Mesenteric fat pad (tissue), 1 donor: ENCODE measurements around the gene C18orf63. TPM values are rescaled to one million over a fixed set of nuclear protein-coding genes. Genes with fewer than 3 reads are reported as not detected.

ENCODE experiments used
- DNase-seq: peaks from one replicate; pipeline ENCODE4 v3.0.0-alpha.2; 2020; ENCODE audit warnings: low spot score
- total RNA-seq: library from RNA; stranded (reverse); fragmentation: NEBNext Ultra II Directional; extraction: Animal tissue kit (Norgen Biotek cat#: 25700); gene quantifications from one replicate; pipeline ENCODE4 v1.2.1, GENCODE V29; 2021
- donor health status: DM: yes; HTN: yes; CAD: no.

Gene C18orf63
- total RNA-seq, 1 donor from 2014 or later = not detected

DNA sequence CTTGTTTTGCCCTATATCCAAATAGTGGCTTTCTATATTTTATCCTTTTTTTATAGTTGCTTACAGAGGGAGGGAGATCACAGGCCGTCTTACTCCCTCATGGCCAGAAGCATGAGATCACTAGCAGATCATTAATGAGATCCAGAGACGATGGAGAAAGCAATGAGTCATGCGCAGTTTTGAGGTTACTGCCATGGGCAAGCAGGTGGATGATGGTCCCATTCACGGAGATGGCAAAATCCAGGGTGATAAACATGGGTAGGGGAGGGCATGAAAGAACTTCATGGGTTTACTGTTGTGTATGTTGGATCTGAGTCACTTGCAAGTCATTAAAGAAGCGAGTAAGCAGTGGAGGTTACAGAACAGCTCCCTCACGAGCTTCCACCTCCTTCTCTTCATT is 60.4 kb downstream of the C18orf63 start:
- DNase-seq = no peak

DNA sequence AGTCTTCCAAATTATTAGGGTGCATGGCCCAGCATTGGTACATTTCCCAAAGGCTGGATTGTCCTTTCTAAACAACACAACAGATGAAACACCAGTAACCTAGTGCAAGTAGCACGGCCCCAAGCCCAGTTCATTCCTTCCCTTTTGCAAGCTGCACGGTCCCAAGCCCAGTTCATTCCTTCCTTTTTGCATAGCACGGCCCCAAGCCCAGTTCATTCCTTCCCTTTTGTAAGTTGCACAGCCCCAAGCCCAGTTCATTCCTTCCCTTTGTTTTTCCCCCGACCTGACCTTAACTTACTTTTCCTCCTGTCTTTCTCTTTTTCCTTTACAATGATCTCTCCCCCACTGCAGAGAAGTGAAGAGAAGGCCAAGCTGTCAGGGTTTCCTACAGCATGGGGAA is 60.9 kb downstream of the C18orf63 start:
- no peak for DNase-seq

DNA sequence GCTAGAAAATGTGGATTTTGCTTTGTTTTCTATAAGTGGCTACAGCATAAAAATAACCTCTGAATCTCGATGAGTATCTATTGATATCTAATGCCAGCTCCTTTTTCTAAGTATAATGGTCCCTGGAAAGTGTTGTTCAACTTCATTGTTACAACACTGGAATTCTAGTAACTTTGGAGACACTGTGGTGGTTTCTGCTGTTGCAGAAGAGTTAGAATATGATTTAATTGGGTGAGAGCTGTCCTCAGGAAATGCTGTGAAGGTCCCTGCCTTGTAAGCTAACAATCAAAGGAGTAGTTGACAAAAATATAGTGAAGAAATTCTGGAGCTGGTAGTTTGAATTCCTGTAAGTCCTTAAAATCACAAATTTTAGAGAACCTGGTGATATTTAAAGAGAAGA is 62.1 kb downstream of the C18orf63 start:
- no peak for DNase-seq

DNA sequence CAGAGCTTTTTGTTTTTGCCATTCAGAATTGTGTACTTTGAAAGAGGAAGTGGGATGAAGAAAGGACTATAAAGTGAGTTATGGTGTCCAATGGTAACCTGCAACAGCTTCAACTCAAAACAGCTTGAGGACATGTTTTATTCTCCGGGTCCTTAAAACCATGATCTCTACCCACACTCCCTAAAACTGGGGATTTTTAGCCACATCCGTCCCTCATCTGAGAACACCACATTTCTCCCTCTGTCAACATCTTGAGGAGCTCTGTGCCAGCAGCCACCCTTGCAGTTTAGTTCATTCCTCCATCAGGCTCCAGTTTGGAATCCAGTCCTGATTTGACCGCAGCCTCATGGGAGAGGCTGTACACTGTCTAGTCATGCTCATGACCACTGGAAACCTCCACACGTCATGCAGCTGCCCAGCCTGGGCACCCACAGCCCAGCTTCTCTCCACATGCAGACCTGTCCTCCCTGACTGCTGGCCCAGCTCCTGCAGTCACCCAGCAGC is 62.6 kb downstream of the C18orf63 start:
- DNase-seq = no peak

DNA sequence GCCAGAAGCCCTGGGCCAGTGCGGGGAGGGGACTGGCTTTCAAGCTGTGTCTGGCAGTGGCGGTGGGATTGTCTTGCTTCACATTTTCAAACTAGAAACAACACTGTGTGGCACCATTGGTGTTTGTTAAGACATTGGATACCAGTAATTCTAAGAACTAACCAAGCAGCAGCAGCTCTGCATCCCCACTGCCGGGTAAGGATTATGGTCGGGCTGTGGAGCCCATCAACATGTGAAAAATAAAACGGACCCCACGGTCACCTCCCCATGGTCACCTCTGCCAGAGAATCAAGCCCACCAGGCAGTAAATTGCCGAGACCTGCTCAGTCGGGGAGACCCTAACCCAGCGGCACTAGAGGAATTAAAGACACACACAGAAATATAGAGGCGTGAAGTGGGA is 65.3 kb downstream of the C18orf63 start:
- DNase-seq = no peak

DNA sequence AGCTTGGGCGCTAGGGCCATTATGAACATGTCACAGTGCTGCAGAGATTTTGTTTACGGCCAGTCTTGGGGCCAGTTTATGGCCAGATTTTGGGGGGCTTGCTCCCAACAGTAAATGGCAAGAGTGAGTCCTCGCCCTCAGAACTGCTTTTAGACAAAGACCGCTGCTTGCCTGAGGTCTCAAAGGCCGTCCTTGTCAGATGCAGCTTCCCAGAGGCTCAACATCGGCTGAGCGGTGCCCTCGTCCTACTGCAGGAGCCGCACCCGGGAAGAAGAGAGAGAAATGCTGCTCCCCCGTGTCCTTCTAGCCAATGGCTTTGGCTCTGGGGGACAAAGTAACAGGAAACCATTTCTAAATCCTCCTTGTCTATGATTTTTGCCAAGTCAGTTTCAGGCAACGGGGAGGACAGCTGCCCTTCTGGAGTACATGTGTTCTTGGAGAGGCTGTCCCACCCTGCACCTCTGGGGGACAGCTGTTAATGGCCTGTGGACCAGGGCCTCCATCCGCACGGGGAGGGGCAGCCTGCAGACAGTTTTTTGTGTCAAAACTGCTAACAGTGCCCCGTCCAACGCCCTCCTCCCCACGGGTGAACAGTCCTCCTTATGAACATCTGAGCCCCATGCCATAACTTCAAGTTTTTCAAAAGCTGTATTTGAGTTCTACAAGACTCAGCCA is 66.1 kb downstream of the C18orf63 start:
- DNase-seq = no peak

DNA sequence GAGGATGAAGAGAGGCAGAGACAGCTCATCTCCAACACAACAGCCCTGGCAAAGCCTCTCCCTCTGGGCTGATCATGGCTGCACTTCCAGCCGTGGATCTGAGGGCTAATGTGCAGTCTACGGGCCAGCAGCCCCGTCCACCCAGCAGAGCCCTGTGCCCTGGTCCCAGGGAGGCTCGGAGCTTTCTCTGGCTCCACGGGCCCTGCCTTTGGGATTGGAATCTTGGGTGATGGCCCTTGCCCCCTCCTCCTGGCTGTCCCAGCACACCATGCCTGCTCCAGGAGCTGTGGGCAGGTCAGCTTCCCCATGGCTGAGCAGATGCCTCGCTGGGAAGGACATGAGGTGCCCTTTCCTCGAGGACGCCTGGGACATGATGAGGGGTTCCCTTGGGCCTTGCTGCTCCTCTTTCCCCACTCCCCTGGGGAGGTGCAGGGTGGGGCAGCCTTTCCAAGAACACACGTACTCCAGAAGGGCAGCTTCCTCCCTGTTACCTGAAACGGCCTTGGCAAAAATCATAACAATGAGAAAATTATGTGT is 66.9 kb downstream of the C18orf63 start:
- no peak for DNase-seq

DNA sequence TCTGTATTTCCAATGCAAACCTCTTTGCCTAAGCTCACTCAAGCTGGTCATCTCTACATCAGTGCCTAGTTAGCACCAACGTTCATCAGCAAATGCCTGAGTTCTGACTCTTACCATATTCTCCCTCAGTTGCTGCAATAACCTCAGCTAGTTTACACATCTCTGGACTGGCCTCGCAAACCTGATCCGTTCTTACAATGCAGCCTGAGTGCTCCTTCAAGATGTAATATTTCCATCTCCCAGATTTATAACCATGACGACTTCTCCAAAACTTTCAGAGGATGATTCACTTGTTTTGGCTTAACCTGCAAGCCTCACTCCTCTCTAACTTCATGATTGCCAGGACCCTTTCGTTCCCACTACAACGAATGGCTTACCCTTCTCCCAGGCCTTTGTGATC is 71.7 kb downstream of the C18orf63 start:
- DNase-seq = no peak

DNA sequence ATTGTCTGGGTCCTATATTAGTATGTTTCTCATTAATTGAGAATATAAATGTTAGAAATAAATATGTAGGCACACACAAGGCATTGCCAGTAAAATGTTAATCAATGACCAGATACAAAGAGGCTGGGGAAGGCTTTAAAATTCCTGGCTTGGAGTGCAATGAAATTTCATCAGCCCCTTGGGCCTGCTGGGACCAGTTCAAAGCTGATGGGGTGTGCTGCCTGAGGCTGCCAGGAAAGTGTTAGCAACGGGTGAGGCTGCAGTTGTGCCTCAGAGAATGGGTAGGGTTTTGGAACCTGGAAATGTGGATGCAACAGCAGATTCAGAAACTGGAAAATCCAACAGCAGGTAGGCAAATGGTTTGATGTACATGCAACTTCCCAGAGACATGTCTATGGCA is 72.6 kb downstream of the C18orf63 start:
- DNase-seq = no peak

DNA sequence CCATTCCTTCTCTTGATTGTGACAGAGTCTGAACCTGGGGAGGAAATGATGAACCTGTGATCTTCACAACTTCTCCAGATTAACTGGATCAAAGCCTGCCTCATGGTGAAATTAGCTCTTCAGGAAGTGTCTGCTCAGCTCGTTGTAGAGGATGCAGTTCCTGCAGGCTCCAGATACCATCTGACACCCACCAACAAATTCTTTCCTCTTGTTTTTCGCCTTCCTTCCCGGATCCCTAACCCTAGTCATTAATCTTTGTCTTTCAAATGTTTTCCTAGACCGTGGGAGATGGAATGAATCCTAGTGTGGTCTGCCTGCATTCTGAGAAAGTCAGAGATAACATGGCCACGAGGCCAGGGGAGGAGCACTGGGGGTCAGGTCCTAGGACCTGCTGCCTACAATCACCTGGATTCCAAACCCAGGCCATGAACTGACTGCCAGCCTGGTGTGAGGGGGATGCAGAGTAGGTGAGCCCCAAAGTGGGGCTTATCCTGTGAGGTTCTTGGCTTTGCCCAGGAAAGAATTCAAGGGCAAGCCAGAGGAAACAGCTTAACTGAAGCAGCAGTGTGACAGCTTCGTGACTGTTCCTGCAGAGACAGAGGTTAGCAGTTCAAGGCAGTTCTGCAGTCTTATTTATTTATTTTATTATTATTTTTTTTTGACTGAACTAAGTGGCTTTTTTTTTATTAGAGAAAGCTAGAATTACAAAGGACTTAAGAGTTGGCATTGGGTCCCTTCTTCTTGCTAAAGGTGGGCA is 73.7 kb downstream of the C18orf63 start:
- no peak for DNase-seq

DNA sequence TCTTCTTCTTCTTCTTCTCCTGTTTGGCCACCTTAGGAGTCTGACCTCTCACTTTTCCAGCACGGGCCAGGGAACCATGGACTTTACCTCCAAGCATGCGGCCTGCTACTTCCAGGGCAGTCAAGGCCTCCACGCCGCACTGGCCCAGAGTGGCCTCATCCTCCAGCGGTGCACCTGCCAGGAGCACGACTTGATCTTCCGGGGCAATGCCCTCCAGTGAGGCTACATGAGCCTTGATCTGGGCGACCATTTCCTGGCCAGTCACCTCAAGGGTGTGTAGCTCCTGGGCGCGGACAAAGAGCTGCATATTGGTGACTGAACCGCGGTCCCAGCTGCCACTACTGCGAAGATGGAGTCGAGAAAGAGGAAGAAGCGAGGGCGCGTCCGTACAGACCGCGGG is 74.4 kb downstream of the C18orf63 start:
- no peak for DNase-seq

DNA sequence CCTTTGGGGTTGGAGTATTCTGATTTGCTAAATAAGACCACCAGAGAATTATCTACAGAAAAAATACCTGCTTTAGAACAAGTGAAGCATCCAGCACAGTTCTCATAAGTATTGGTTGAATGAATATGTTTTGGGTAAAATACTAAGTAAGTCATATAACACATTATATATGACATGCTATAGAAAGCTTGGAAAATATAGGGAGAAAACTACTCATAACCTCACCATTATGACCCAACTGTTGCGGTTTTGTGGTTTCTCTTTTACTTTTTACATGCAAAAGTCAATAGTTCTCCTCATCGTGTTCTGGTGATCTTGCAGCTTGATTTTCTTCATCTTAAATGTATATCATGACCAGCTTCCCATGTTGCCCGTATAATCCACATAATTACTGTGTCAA is 75.3 kb downstream of the C18orf63 start:
- DNase-seq = no peak

DNA sequence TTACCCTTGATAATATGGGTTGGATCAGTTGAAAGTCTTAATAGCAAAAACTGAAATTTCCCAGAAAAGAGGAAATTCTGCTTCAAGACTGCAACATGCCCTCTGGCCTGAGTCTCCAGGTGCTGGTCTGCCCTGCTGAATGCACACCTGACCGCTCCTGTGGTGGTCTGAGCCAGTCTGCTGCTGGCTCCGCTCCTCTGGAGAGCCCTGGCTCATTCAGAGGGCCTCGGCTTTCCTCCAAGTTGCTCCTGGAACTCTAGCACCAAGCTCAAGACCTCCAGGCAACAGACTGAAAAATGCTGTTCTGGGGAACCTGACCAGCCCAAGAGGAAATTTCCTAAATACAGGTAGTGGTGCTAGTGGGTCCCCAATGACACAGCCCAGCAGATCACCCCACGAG is 76.7 kb downstream of the C18orf63 start:
- DNase-seq = no peak

DNA sequence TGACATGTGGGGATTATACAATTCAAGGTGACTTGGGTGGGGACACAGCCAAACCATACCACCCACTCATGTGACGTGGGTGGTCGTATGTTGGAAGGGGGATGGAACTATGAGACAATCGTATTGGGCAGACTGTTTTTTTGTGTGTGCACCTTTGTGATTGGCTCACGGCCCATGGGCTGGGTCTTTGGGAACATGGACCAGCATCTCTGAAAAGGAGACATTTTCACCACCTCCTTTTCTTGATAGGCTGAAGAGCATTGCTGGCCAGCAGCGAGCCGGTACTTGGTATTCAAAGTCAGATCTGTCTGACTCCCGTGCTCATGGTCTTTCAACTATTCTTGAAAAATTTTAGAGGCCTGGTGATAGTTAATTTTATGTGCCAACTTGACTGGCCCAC is 79.4 kb downstream of the C18orf63 start:
- DNase-seq = no peak

DNA sequence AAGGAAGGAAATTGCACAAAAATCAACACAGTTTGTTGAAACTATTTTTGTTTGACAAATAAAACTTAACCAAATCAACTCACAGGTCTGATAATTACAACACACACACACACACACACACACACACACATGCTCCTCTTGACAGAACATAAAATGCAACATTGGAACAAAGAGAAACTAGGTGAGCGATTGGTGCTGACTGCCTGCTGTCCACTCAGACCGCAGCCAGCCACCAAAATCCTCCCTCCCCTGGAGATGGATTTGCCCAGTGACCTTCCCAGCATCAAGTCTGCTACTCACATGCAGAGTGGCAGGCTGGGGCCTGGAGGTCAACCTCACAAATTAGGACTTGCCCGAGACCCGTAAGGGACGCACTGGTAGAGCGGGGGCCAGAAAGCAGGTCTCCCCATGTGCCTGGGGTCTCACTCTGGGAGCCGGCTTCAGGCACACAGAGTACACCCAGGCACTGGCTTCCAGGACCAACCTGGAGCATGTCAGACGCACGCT is 80.1 kb downstream of the C18orf63 start:
- no peak for DNase-seq

DNA sequence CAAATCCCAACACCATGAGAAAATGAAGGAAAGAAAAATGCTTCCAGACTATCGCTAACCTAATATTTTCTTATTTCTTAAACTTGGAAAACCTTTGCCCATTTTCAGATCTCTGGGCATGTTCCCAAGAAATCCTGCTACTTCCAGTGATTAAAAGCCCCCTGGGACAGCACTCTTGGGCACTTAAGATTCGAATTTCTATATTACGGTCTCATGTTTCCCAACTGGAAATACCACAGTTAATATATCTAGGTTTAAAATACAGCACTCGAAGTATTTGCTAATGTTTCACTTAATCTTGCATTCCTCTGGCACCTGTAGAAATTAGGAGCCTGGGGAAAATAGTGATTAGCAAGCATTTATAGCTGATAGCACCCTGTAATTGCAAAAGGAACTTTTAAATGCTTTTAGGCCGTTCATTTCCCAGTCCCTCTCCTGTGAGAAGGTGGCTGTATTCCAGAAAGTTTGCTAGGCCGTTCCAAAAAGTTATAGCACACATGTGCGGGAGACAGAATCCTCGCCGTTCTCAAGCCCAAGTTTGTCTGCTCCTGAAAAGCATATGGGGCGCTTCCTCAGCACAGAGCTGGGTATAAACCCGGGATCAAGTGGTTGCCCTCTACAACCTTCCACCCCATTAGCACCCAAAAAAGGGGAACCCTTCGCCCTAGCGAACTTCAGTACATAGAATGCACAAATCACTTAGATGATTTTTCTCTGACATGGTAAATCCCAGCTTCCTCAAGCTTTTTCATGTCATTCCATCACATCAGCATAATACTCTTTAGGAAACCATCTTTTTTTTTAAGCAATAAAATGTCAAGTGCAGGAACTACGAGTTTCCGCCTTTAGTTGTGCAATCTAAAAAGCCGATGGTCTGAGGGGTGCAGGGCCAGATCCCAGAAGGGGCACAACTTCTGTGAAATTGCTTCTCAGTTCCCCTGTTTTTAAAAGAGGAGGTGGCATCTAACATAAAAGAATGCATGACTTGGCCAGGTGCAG is 80.8 kb downstream of the C18orf63 start:
- DNase-seq = no peak

DNA sequence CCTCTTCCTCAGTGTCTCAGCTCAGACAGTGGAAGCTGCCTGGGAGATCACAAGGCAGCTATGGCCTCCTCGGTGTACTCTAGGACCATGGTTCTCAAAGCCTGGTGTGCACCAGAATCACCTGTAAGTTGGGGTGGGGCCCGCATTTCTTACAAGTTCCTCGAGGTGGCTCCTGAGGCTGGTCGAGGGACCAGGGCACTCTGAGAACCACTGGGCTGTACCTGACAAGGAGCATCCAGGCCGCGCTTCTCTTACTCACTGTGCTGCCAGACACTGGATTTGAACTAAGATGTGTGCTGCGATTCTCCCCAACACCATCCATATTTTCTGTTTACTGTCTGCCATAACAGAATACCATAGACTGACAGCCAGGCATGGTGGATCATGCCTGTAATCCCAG is 81.9 kb downstream of the C18orf63 start:
- DNase-seq = no peak

DNA sequence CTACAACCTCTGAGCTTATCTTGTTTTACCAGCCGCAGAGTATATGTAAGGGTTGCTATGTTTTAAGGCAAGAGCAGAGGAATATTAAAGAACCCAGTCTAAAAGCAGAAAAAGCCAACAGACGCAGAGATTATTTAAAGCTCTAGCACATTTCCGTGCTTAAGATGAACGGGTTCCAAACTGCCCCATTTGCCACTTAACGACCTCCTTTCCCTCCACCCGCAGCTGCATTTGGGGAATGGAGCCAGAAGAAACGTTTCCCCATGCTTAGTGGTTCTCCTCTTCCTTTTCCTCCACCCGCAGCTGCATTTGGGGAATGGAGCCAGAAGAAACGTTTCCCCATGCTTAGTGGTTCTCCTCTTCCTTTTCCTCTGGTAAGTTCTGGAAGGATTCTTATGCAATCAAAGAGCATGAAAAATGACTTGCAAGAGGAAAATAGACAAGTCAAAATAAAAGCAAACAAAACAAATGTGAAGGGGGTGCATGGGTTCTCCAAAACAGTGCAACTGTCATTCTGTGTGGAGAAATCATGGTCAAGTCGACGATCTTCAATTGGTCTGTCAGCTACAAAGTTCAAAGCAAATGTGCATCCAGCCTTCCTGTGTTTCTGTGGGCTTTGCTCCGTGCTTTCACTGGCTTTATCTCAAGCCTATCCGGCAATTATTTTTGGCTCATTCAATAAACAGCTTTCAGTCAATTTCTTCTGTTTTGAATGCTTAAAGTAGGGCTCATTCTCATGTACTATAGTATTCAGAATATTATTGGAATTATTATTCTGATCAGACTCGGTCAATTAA is 83.7 kb downstream of the C18orf63 start:
- DNase-seq = no peak

DNA sequence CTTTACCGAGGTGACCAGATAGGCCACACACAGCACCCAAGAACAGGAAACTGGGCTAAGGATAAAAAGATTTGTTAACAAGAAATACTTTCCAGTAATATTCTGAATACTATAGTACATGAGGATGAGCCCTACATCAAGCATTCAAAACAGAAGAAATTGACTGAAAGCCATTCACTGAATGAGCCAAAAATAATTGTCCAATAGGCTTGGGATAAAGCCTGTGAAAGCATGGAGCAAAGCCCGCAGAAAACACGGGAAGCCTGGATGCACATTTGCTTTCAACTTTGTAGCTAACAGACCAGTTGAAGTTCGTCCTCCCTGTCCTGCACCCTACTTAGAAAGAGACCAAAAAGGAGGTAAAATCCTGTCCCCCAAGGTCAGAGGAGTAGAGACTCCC is 85.2 kb downstream of the C18orf63 start:
- DNase-seq = no peak

DNA sequence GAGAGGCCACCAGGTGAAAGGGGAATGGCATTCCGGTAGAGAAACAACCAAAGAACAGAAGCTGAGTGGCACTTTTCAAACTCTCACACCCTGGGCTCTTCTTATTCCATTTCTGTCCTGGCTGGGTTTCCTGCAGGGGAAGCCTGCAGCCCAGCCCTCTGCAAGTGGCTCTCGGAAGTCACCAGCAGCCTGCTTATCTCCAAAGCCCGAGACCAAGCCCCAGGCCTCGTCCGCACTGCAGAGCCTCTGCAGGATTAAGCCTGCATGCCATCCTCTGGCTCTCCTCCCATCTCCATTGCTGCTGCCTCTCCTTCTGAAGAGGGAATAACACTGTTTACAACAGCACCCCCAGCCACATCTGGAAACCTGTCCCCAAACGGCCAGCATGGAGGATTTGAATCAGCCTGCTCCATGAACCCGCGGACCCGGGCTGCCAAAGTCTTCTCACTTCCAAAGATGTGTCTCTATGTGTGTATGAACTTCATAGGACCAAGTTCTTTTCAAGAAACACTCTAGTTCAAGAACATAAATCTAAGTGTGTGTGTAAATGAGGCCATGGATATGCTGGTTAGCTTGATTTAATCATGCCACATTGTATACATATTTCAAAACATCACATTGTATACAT is 87.3 kb downstream of the C18orf63 start:
- peak; percentile 60 for DNase-seq
